Neuronal stem cell (in vitro differentiated cells): ENCODE measurements around the gene SLC25A30. TPM values are rescaled to one million over a fixed set of nuclear protein-coding genes. Genes with fewer than 3 reads are reported as not detected.

ENCODE experiments used
- DNase-seq: peaks from one replicate; pipeline ENCODE4 v3.0.0-alpha.2; 2013; ENCODE audit warnings: low spot score
- H2AFZ ChIP-seq: one replicate; pipeline ENCODE4 v1.6.1; 2013; ENCODE audit warnings: mild to moderate bottlenecking, low read length, inconsistent platforms
- H2AK5ac ChIP-seq: 2 replicates; pipeline ENCODE4 v1.6.1; 2013; ENCODE audit warnings: low read depth, mild to moderate bottlenecking, inconsistent platforms, low read length, moderate library complexity, mixed read lengths
- H2BK120ac ChIP-seq: 2 replicates; pipeline ENCODE4 v1.6.1; 2013; ENCODE audit warnings: low read depth, mild to moderate bottlenecking, inconsistent platforms, low read length, moderate library complexity, mixed read lengths
- H2BK12ac ChIP-seq: one replicate; pipeline ENCODE4 v1.6.1; 2013; ENCODE audit warnings: low read length, inconsistent platforms
- H2BK15ac ChIP-seq: 2 replicates; pipeline ENCODE4 v1.6.1; 2013; ENCODE audit warnings: mild to moderate bottlenecking, low read length, inconsistent platforms, mixed read lengths
- H2BK5ac ChIP-seq: one replicate; pipeline ENCODE4 v1.6.1; 2013; ENCODE audit warnings: inconsistent platforms, mild to moderate bottlenecking, low read length, moderate library complexity
- H3K14ac ChIP-seq: one replicate; pipeline ENCODE4 v1.6.1; 2013; ENCODE audit warnings: low read length, inconsistent platforms
- H3K18ac ChIP-seq: 2 replicates; pipeline ENCODE4 v1.6.1; 2013; ENCODE audit warnings: low read length, inconsistent platforms
- H3K23ac ChIP-seq: 2 replicates; pipeline ENCODE4 v1.6.1; 2013; ENCODE audit warnings: low read depth, mild to moderate bottlenecking, mixed read lengths, low read length, inconsistent platforms; ENCODE audit not compliant: poor library complexity
- H3K27ac ChIP-seq: replicated peaks from 3 replicates; pipeline ENCODE4 v1.5.1; 2013; ENCODE audit warnings: low read length, inconsistent platforms
- H3K27me3 ChIP-seq, 3 experiments: 2 replicates each; pipeline ENCODE4 v1.6.1; 2013; ENCODE audit warnings: low read length in 3 of 3, mild to moderate bottlenecking in 2 of 3, inconsistent platforms in 1 of 3, low read depth in 1 of 3, mixed read lengths in 1 of 3, moderate library complexity in 1 of 3; ENCODE audit not compliant: control insufficient read depth in 3 of 3, insufficient read depth in 3 of 3
- H3K36me3 ChIP-seq, 2 donors: replicated peaks in 1 of 2; 2 replicates each; pipeline ENCODE4 v1.6.1; 2013; ENCODE audit warnings: low read length in 2 of 2; ENCODE audit not compliant: control insufficient read depth in 2 of 2, insufficient read depth in 2 of 2
- H3K4ac ChIP-seq: 2 replicates; pipeline ENCODE4 v1.6.1; 2013; ENCODE audit warnings: inconsistent platforms, mild to moderate bottlenecking, low read length, moderate library complexity
- H3K4me1 ChIP-seq, 2 donors: 1 replicate in 1 of 2; 2 replicates in 1 of 2; pipeline ENCODE4 v1.6.1; 2013; ENCODE audit warnings: low read length in 2 of 2, low read depth in 1 of 2; ENCODE audit not compliant: control insufficient read depth in 2 of 2, insufficient read depth in 1 of 2
- H3K4me2 ChIP-seq: one replicate; pipeline ENCODE4 v1.6.1; 2013; ENCODE audit warnings: mild to moderate bottlenecking, low read length, inconsistent platforms; ENCODE audit not compliant: insufficient read depth, poor library complexity, severe bottlenecking
- H3K4me3 ChIP-seq, 2 donors: 2 replicates each; pipeline ENCODE4 v1.5.1; 2013; ENCODE audit warnings: low read length in 2 of 2, mild to moderate bottlenecking in 2 of 2, inconsistent platforms in 1 of 2, moderate library complexity in 1 of 2
- H3K79me1 ChIP-seq: one replicate; pipeline ENCODE4 v1.6.1; 2013; ENCODE audit warnings: low read depth, mild to moderate bottlenecking, inconsistent platforms, low read length, moderate library complexity
- H3K9ac ChIP-seq: one replicate; pipeline ENCODE4 v1.6.1; 2013; ENCODE audit warnings: mild to moderate bottlenecking, low read depth, low read length, inconsistent platforms; ENCODE audit not compliant: poor library complexity
- H3K9me3 ChIP-seq, 2 donors: replicated peaks in 1 of 2; 2 replicates each; pipeline versions ENCODE3 to v1.6.1; 2013; ENCODE audit warnings: low read length in 2 of 2, mild to moderate bottlenecking in 2 of 2, inconsistent platforms in 1 of 2, low read depth in 1 of 2, mixed read lengths in 1 of 2, moderate library complexity in 1 of 2; ENCODE audit not compliant: control insufficient read depth in 2 of 2, insufficient read depth in 1 of 2
- H4K8ac ChIP-seq: one replicate; pipeline ENCODE4 v1.6.1; 2013; ENCODE audit warnings: low read depth, mild to moderate bottlenecking, inconsistent platforms, low read length, moderate library complexity
- H4K91ac ChIP-seq: one replicate; pipeline ENCODE4 v1.6.1; 2013; ENCODE audit warnings: low read length, low read depth, mild to moderate bottlenecking, inconsistent platforms; ENCODE audit not compliant: poor library complexity
- WGBS, 2 donors: extraction: QIAGEN DNeasy Blood & Tissue Kit; methylation state at CpG; one replicate each; pipeline ENCODE4 v1.1.7; 2013; ENCODE audit warnings: missing lambda C conversion rate in 2 of 2, mixed read lengths in 1 of 2; ENCODE audit not compliant: insufficient read length in 2 of 2, insufficient replicate concordance in 1 of 2; ENCODE audit errors: extremely low coverage in 2 of 2; 5-methylcytosine and 5-hydroxymethylcytosine counted together
- polyA plus RNA-seq, 2 experiments: library from polyadenylated mRNA; stranded (reverse); fragments of 200-250 nt; gene quantifications; one replicate each; pipeline ENCODE4 v1.2.3, GENCODE V29; 2013

The SLC25A30 gene, protein sequence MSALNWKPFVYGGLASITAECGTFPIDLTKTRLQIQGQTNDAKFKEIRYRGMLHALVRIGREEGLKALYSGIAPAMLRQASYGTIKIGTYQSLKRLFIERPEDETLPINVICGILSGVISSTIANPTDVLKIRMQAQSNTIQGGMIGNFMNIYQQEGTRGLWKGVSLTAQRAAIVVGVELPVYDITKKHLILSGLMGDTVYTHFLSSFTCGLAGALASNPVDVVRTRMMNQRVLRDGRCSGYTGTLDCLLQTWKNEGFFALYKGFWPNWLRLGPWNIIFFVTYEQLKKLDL
- polyA plus RNA-seq (2013, experiment 1 of 2): 8.0 TPM
- 9.0 TPM for polyA plus RNA-seq (2013, experiment 2 of 2)

DNA sequence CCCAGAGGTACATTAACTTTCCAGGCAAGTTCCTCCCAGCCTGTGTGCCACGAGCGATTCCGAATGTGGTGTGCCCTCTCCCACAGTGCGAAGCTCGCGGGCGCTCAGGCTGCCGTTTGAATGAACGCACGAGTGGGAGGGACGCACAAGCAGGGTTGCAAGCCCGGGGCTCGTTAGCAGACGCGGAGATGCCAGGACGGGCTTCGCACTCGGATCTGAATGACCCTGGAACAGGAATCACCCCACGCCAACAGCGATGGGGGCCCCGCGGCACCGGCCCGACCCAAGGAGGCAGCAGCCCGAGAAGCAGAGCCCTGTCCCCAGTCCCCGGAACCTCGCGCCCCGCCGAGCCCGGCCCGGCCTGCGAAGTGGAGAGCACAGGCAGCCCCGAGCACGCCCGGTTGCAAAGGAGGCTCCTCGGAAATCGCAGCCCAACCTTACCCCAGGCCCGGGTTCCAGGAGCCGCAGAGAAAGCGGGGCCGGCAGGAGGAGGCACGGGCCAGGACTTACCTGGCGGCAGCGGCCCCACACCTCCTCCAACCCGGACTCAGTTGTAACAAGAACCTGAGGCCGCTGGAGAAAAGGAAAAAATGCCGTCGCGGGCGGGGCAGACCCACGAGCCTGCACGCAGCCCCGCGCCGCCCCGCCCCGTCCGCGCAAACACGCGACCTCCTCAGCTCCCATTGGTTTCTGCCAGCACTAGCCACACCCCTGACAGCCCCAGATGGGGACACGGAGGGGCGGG lies at the start of gene SLC25A30:
SLC25A30 (minus strand) TSS at position 584 of the 745 bp plus-strand sequence. CDS start 6,948 bp downstream, outside the sequence.
- peak within 1 kb of the TSS; percentile 70 for H2BK15ac ChIP-seq
- peaks cover 1% of the 10 kb centered on the region for H3K79me1 ChIP-seq
- H3K9ac ChIP-seq: peak within 1 kb of the TSS; percentile 90
- no peak within 1 kb of the TSS for H2BK12ac ChIP-seq
- peak; percentile 82 for DNase-seq
- H4K8ac ChIP-seq: no peak within 1 kb of the TSS
- no peaks in the 10 kb centered on the region for H3K4me1 ChIP-seq
- no peaks in the 10 kb centered on the region for H3K9me3 ChIP-seq
- peak within 1 kb of the TSS; percentile 97 for H3K18ac ChIP-seq
- H3K4ac ChIP-seq: no peak within 1 kb of the TSS
- WGBS, 2 donors: no CpG with 5 or more reads among the region's 64 CpGs
- H3K27ac ChIP-seq: peak within 1 kb of the TSS; percentile 58
- peak within 1 kb of the TSS; percentile 82 for H3K4me2 ChIP-seq
- no peaks in the 10 kb centered on the region for H3K36me3 ChIP-seq
- H2AFZ ChIP-seq: peak within 1 kb of the TSS; percentile 96
- no peak within 1 kb of the TSS for H2AK5ac ChIP-seq
- peak within 1 kb of the TSS; percentile 11 for H3K14ac ChIP-seq
- H2BK5ac ChIP-seq: no peak within 1 kb of the TSS
- no peak within 1 kb of the TSS for H4K91ac ChIP-seq
- no peak within 1 kb of the TSS for H2BK120ac ChIP-seq
- no peak within 1 kb of the TSS for H3K23ac ChIP-seq
- H3K27me3 ChIP-seq: peaks cover 0 to 2% (median 2%) of the 10 kb centered on the region in 3 experiments
- peak within 1 kb of the TSS; percentile 61 to 85 for H3K4me3 ChIP-seq

DNA sequence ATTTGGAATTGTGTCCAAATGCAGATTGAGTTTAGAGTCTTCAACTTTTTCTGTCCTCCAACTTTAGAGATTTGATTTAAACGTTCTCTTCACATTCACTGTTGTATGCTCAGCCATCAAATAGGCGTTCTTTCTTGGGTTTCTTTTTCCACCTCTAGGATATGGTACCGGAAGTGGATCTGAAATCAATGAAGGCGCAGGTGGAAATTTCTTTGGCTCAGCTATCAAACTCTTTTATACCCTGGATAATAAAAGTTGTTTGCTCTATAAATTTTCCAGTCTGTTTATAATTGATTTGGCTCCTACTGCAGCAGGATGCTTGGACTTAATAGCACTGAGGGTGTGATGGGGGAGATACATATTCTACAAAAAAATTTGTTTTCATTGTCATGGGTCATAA lies 48.2 kb upstream of the SLC25A30 start:
- H3K79me1 ChIP-seq: peaks cover 3% of the 10 kb centered on the region
- H2BK5ac ChIP-seq: no peak overlapping the region
- no CpG with 5 or more reads among the region's 4 CpGs for WGBS, 2 donors
- no peak overlapping the region for H3K4me3 ChIP-seq
- H3K4me2 ChIP-seq: no peak overlapping the region
- no peak for DNase-seq
- no peak overlapping the region for H3K23ac ChIP-seq
- no peak overlapping the region for H3K4ac ChIP-seq
- no peak overlapping the region for H3K18ac ChIP-seq
- no peak overlapping the region for H2BK12ac ChIP-seq
- peaks cover 0 to 11% of the 10 kb centered on the region in 2 donors for H3K36me3 ChIP-seq
- H3K14ac ChIP-seq: no peak overlapping the region
- no peaks in the 10 kb centered on the region for H3K9me3 ChIP-seq
- H3K27me3 ChIP-seq: peaks cover 0 to 4% (median 2%) of the 10 kb centered on the region in 3 experiments
- peaks cover 3 to 5% of the 10 kb centered on the region in 2 donors for H3K4me1 ChIP-seq
- H2AK5ac ChIP-seq: no peak overlapping the region
- H3K9ac ChIP-seq: no peak overlapping the region
- H2BK120ac ChIP-seq: no peak overlapping the region
- H2AFZ ChIP-seq: no peak overlapping the region
- H2BK15ac ChIP-seq: no peak overlapping the region
- H3K27ac ChIP-seq: no peak overlapping the region
- no peak overlapping the region for H4K91ac ChIP-seq
- no peak overlapping the region for H4K8ac ChIP-seq

DNA sequence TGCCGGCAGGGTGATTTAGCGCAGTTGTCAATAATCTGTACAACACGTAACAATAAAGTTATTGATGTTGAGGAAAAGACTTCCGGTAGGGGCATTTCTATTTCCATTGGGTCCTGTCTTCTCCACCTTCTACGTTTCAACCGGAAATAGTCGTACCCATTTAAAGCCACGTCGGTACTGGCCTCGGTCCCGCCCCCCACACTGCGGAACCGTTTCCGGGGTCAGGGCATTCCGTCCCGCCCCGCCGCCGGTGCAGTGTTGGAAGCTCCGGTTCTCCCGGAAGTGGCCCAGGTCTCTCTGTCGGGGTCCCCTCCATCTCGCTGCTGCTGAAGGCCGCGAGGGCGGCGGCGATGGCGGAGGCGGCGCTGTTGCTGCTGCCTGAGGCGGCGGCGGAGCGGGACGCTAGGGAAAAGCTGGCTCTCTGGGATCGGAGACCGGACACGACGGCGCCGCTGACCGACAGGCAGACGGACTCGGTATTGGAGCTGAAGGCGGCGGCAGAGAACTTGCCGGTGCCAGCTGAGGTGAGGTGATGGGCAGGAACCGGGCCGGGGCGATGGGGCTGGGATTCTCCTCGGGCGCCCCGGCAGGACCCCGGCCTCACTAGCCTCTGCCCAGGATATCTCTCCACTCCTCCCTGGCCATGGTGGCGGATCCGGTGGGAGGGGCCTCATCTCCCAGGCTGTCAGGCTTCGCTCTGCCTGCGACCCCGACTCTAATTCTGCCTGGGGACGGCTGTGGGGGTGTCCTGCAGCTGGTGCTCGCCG lies 46.7 kb upstream of the SLC25A30 start, which contains the start of gene COG3:
COG3 (plus strand) TSS at position 253 of the 767 bp plus-strand sequence; CDS start at position 351, 98 bp downstream.
- Histone ChIP-seq H3K4me1 (peaks cover 3 to 5% of the 10 kb centered on the region in 2 donors), H2BK5ac (peak within 1 kb of the TSS; percentile 94), H3K4me2 (peak within 1 kb of the TSS; percentile 80), H3K27me3 (peaks cover 0 to 4% (median 2%) of the 10 kb centered on the region in 3 experiments), H3K9ac (peak within 1 kb of the TSS; percentile 99), H4K91ac (no peak within 1 kb of the TSS), H3K79me1 (no peaks in the 10 kb centered on the region), H2AK5ac (peak within 1 kb of the TSS; percentile 90), H3K27ac (peak within 1 kb of the TSS; percentile 98), H3K23ac (peak within 1 kb of the TSS; percentile 95), H3K18ac (peak within 1 kb of the TSS; percentile 100), H2BK12ac (peak within 1 kb of the TSS; percentile 78), H3K14ac (peak within 1 kb of the TSS; percentile 99), H2BK15ac (peak within 1 kb of the TSS; percentile 59), H2BK120ac (no peak within 1 kb of the TSS), H3K4ac (peak within 1 kb of the TSS; percentile 53), H4K8ac (no peak within 1 kb of the TSS), H3K4me3 (peak within 1 kb of the TSS; percentile 96 to 99), H2AFZ (peak within 1 kb of the TSS; percentile 98), H3K9me3 (no peaks in the 10 kb centered on the region), H3K36me3 (peaks cover 0 to 11% of the 10 kb centered on the region in 2 donors)
- DNase-seq: peak; percentile 86
- WGBS, 2 donors: no CpG with 5 or more reads among the region's 63 CpGs
